ENCODE measurements around the gene TBC1D10A.
"Not testable (repeated sequence)": the region's sequence is repeated elsewhere in the genome, so short reads cannot be mapped to it uniquely, and the experiment has no call there.

The TBC1D10A gene

DNA sequence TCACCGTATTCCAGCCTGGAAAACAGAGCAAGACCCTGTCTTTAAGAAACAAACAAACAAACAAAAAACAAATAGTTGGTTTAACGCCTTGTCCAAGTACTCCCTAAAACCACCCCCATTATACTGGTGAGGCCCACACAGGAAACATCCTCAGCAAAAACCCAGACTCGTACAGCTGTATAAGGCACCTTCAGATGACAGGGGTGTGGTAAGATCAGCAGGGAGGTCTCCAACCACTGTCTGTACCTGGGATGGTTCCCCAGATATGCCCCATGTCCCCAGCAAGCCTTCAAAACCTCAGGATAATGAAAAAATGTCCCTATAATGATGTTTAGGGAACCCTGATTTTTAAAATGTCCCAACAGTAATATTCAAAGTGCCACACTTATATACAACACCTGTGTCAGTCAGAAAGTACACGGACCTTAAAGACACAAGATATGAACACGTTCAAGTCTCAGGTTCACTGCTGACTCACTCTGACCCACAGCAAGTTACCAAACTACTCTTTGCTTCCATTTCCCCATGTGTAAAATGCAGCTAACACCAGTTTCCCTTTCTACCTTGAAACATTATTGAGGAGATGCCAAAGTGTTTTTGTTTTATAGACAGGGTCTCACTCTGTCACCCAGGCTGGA is 20.6 kb upstream of the TBC1D10A start:
- DNase-seq (ENCODE audit: low spot score) = no peak

DNA sequence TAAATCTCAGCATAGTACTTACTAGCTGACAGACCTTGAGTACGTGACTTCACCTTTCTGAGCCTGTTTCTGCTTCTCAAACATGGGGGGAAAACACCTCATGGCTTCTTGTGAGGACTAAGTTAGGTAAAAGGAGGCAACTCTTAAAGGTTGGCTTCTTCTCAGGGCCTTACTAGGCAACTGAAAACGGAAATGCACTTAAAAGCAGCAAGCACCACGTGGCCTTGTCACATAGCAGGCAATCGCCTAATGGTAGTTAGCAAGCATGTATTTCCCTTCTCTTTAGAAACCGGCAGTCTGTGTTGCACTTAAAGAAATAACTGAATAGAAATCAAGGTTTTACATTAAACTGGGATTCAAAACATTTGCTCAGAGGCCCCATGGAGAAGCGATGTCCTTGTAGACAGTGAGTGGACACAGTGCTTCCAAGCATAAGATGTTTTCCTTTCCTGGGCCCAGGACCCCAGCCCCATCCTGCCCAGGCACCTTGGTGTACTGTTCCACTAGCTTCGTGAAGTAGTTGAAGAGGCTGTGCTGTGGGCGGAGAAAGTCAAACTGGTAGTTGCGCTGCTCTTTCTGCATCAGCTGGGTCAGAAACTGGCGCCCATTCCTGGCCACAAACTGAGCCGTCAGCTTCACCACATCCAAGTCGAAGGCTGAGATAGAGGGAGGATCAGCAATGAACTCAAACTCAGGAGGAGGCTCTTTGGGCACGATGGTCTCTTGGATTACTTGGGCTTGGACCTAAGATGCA is 17.9 kb upstream of the TBC1D10A start:
- DNase-seq (ENCODE audit: low spot score) = no peak

DNA sequence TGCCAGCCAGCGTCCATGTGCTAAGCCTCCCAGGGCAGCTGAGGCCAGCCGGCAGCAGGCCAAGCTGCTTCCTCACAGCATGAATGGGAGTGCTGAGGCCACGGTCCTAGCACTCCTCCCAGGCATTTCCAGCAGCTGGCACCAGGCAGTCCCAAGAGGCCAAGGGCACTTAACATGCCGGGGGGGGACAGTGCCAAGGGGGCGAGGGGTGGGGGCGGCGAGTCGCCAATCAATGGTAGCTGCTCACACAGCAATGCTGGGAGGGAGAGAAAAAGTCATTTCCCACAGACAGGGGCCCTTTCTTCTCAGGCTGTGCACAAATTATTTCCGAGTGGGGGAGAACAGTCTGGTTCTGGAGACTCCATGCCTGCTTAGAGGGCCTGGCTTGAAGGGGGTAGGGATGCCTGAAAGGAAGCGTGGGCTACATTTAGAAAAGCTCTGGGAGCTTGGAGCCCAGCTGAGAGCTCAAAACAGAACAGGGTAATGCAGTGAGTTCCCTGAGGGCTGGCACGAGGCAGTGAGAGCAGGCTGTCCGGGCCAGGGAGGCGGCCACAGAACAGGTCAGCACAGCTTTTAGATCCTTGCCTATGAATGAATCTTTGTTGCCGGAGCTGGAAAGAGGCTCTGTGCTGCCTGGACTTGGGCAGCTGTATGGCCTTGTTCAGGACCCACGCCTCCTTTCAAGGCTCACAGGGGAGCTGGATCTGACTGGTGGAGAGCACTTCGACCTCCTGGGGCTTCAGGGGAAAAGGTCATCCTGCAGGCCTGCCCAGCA is 14.4 kb upstream of the TBC1D10A start:
- no peak for DNase-seq (ENCODE audit: low spot score)

DNA sequence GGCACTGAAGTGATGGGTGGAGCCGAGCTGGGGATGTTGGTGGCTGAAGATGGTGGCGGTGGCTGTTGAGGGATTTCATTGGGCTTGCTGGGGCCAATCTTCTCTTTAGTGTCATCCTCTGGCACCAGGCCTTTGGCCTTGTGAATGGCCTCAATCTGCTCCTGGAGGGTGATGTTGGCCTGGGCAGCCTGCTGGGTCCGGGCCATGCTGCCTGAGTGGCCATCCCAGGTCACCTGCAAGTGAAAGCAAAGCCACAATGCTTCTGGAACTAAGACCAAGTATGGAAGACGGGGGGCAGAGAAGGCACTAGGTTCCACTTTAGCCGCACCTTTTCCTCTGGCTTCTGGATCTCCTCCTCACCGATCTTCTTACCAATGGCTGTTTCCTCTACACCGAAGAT is 12.1 kb upstream of the TBC1D10A start:
- no peak for DNase-seq (ENCODE audit: low spot score)

DNA sequence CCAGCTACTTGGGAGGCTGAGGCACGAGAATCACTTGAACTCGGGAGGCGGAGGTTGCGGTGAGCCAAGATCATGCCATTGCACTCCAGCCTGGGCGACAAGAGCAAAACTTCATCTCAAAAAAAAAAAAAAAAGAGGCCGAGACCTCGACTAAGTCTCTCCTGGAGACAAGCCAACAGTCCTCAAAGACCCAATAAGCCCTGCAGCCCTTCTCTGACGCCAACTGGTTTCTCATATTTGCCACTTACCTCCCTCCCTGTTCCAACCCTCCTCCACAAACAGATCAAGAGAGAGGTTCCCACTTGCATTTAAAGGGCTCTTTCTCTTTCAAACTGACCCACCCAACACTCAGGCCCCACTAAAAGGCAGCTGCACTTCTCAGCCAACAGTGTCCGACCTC is 11.6 kb upstream of the TBC1D10A start:
- DNase-seq (ENCODE audit: low spot score) = not testable (repeated sequence)

DNA sequence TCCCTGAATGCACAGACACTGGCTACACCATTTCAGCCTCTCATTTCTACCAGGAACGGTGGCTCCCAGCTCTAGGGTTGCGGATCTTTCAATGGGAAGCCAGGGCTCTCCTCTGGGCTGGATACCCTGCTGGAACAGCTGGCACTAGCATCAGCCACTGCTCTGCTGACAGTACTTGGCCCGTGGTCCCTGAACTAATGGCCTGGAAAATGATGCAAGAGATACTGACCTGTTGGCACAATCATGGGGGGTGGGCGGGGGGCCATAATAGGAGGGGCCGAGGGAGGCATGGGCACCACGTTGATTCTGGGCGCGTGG is 10.7 kb upstream of the TBC1D10A start:
- DNase-seq (ENCODE audit: low spot score) = no peak

DNA sequence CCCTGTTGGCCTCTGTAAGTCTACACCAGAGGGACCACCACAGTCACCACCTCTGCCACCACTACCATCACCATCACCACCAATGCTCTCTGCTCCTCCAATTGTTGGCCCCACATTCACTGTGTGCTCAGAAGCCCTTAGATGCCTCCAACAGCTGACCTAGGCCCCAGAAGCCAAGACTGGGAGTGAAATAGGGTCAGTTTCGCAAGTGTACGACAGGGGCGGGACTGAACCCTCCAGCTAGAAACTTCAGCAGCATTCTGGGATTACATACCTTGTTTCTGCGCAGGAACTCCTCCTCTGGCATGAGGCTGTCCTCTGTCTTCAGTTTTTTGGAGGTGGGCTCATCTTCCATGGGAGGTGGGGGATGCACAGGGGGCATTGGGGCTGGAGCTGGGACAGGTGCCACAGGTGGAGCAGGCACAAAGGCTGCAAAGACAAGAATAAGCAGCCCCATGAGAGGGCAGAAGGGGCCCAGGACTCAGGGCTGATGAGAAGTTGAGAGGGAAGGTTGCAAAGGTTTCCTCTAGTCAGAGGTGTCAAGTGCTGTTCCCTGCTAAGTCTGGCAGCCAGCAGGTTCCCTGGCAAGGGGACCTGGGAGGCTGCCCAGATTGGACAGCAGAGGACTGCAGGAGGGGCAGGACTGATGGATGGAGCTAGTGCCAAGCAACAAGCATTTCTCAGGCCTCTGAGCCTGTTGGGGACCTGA is 10.2 kb upstream of the TBC1D10A start:
- no peak for DNase-seq (ENCODE audit: low spot score)

DNA sequence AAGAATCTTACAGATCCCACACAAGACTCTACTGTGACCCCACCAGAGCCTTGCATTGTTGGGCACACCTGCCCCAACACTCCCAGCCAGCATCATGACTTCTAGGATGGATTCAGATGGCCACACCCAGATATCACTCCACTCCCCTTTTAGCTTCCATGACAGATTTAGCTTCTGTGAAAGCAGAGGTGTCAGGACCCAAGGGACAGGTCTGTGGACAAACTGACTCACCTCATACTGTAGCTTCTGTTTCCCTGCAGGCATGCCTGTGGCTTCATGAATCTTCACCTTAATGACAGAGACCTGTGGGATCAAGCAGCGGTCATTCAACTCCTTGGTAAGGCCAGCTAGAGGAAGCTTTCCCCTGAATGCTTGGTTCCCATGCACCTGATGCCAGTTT is 8.5 kb upstream of the TBC1D10A start:
- no peak for DNase-seq (ENCODE audit: low spot score)

DNA sequence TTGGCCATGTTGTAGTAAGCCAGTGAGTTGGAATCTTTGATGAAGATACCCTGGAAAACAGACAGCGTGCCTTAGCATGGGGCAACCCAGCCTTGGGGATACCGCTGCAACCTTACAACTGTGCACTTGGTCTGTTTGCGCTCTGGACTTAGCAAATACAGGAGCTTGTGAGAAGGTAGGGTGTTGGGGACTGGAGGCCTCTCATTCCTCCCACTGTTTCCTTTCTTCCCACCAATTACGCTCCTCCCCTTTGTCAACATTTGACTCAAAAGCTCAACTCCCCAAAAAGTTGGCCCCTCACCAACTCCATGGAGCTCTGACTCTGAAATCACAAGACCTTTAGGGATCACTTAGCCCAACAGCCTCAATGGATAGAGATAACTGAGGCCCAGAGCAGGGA is 7.9 kb upstream of the TBC1D10A start:
- DNase-seq (ENCODE audit: low spot score) = no peak

DNA sequence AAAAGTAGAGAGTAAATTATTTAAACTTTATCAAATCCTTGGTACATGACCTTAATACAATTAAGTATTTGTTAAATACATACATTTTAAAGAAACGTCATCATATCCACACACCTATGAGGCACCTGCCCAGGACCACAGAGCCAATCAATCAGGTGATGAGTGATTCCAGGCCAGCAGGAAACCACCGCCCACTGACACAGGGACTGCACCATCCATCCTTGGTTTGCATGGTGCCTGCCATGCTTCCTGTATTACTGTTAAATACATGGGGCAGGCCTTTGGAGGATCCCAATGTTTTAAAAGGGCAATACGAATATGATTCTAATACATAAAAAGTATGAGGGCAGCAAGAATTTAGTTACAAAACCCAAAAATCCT is 7.0 kb upstream of the TBC1D10A start:
- no peak for DNase-seq (ENCODE audit: low spot score)

DNA sequence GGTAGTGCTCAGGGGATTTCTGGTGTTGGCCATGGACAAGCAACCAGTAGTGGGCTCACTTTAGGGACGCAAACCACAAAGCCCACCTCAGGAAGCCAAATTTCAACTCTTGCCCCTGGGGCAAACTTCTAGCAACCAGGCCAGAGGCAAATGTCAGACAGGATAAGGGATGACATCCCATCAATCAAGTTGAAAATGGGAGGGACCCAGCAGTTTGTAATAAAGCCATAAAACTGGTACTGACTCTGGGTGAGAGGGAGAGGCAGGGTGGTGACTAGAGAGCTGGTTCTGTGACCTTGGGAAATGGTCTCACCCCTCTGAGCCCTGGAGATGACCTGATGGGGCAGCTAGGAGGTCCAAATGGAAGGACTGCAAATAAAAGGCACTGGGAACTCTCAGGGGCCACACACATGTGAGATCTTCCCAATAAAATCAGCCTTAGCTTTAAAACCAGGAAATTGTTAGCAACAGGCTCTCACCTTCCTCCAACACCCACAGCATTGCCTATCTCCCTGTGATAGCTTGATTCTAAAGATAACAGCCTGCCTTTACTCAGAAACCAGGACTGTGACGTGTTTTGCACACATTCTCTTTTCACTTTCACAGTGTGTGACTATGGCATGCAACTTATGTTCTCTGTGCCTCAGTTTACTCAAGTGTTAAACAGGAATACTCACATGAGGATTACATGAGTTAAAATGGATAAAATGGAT is 6.4 kb upstream of the TBC1D10A start:
- no peak for DNase-seq (ENCODE audit: low spot score)

DNA sequence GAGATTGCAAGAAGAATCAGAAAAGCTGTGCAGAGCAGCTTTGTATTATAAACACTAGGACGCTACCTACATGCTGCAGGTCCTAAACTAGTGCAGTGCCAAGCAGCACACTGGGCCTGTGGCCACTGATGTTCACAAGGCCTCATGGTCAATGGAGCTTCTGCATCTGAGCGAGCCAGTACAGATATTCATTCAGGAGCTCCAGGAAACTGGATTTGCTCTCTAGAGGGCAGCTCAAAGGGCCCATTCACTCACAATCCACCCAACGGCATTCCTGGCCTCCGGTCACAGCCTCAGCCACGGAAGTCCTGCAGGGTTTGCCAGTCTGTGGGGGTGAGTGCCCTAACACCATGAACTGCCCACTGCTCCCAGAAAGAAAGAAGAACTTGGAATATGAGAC is 5.8 kb upstream of the TBC1D10A start:
- DNase-seq (ENCODE audit: low spot score) = no peak

DNA sequence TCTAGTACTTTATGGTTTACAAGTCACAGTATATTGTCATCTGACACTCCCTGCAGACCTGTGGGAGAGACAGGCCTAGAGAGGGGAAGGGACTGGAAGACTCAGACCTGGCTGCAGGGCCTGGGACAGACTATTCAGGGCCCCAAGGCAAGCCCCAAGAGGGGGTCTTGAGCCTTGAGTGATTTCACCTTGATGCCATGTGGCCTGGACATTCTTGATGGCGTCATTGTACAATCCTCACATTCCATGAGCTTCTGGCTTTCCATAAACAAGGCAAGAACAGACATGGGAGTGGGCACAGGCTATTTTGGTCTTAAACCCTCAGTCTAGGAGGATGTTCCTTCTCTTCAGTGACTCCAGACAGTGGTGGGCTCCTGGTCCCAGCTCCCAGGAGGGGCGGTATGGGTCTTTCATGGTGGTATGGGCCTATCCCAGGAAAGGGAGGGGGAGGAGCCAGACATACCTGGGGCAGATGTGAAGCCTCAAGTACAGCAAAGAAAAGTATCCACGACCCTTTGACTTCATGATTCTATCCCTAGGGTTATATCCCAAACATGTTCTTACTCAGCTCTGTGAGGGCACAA is 1.8 kb upstream of the TBC1D10A start:
- DNase-seq (ENCODE audit: low spot score) = no peak

DNA sequence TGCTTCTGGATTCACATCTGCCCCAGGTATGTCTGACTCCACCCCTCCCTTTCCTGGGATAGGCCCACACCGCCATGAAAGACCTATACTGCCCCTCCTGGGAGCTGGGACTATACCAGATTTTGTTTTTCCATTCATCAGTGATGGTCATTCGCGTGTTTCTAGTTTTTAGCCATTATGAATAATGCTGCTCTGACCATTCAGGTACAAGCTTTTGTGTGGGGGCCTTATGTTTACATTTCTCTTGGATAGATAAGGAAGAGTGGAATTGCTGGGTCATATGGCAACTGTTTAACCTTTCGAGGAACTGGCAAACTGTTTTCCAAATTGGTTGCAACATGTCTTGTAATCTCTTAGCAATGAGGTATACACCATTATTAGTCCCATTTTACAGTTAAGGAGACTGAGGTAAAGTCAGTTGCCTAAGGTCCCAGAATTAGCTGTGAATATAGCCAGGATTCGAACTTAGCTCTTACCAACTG is 1.2 kb upstream of the TBC1D10A start:
- no peak for DNase-seq (ENCODE audit: low spot score)

DNA sequence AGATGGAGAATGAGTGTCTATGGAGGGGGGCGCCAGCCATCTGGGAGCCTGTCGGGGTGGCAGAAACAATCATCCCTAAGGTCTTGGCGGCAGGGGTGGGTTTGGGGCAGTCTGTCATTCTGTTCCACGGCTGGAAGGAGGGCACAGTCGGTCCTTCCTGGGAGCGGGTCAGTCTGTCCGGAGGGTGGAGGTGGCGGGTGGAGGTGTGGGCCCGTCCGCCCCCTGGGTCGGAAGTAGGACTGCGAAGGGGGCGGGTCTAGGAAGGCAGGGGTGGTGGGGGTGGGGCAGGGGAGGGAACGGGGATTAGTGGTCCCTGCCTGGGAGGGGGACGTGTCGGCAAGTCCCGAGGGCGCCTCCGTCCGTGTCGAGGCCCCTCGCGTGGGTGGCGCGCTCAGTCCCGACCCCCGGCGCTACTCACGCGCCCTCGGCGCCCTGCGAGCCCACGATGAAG is 461 bp downstream of the TBC1D10A start:
- no peak for DNase-seq (ENCODE audit: low spot score)

DNA sequence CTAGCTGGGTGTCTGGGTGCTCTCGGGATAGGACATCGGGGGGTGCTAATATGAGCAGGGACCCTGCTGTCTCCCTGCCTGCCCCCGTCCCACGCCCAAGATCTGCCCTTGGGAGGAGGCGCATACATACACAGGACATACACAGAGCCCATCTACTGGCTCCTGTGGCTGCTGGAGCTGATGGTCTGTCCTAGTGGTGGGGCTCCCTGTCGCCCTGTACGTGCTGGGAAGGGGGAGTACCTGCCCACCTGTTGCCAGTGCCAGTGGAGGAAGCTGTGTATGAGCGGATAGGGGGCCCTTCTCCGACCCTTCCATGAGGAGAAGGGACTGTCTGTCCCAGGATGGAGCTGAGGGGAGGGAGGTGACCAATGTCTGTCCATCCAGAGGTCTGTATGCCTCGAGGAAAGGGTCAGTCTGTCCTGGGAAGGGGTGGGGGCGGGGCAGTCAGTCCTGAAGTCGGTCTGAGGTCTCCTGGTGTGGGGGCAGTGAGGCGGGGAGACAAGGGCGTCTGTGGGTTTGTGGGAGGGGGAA is 952 bp downstream of the TBC1D10A start:
- no peak for DNase-seq (ENCODE audit: low spot score)

DNA sequence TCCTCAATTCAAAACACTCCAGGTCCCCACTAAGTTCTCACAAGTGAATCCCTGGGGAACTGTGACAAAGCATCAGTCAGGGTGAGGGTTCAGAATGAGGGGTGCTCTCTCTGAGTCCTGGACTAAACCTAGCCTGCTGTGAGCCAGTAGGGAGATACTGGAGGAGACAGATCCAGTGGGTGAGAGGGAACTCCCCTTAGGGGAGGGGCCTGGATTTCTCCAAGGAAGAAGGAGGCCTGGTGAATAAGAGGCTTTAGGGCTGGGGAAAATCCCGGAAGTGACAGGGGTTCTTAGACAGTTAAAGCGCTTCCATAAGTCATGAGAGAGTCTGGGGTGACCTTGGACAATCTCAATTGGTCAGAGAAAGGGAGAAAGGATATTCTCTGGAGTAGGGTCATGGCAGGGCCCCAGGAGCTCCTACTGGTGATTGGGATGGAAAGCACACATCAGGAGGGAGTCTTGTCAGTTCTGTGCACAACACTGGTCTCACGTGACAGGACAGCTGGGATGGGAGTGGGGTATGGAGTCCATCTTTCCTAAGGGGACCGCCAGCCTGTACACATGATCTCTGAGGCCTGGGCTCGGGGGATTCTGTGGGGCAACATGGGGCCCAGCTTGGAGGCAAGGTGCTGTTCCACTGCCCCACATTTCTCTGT is 1.5 kb downstream of the TBC1D10A start:
- no peak for DNase-seq (ENCODE audit: low spot score)

DNA sequence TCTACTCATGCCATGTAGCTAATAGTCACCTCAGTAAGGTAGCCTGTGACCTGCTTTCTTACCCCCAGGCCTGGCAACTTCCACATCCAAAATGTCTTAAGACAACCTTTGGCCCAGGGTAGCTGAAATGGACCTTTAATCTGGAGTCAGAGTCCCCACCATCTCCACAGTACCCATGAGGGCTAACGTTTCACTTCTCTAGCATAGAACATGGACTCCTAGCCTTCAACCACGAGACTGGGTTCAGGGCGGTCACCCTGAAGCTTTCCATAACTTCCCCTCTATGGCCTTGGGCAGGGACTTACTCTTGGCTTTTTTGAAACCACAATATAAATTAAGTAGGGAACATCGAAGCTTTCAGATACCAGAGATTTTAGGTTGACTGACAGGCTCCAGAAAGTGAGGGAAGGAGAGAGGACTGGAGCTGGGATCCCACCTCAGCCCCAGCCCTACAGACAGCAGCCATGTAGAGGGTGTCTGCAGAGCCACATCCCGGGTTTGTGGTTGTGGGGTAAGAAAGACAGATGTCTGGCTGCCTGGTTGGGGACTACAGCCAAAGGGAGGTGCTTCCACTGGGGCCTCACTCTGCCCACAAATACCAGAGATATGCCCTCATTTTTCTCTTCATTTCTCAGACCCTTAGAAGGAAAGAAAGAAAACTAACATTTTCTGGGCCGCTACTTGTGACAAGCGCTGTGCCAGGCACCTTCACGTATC is 2.6 kb downstream of the TBC1D10A start:
- no peak for DNase-seq (ENCODE audit: low spot score)

DNA sequence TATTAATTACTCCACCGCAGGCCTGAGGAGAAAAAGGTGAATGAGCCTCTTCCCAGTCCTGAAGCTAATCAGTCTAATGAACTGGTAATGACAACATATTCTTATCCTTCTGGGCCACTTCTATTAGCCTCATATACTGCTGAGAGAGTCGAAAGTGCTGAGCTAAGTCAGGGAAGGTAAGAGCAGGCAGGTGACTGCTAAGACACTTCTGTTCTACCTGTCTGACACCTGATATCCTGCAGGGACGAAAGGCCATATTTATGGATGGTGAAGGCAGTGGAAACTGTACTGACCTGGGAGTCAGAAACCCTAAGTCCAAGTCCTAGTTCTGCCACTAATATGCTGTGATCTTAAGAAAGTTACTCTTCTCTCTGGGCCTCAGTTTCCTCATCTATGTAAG is 3.5 kb downstream of the TBC1D10A start:
- DNase-seq (ENCODE audit: low spot score) = no peak

DNA sequence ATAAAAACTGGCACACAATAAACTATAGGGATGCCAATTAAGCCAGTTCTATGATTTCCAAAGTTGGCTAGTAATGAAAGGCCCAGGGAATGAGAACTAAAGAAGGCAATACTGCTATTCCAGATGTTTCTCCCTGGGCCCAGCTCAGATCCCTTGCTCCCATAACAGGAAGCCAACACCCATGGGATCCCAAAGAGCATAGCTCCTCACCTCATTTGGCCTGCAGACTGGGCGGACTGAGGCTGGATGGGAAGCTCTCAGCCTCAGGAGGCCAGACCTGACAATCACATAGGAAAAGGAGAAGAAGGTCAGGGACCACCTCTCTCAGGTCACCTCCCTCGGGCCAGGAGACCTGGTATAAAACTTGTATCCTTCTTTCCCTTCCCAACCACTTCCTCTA is 5.3 kb downstream of the TBC1D10A start:
- DNase-seq (ENCODE audit: low spot score) = no peak
